Activated naive CD4-positive, alpha-beta T cell (primary cell): ENCODE data around the gene ARHGEF4.

ENCODE experiments used
- DNase-seq, 4 experiments: peaks; one replicate each; lab custom pipeline; 2025; lab: John Stamatoyannopoulos, UW

ARHGEF4 gene

DNA sequence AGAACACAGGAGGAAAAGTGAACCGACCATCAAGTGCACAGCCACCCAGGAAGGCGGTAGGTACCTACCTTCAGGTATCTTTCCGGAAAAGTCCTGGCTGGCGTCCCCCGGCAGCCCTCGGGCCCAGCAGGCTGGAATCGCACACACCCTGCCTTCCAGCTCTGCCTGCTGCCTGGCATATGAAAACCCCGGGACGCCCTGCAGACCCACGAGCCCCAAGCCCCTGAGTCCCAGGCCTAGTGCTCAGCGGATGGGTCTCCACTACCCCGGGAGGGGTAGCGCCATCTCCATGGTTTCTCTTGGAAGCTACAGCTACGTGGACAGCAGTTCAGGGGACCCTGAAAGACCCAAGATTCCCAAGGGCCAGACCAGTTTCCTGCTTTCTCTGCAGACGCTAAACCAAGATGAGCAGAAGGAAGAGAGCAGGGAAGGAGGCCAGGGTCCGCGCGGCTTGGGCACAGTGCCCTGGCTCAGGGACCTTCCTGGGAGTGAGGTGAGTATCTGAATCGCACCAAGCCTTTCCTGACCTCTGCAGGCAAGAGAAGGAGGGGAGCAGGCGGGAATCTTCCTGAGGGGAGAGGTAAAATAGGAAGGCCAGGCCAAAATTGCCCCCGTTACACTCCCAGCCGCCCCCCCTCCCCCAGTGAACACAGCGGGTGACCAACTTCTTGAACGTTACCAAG is 80.4 kb downstream of the ARHGEF4 start:
- no peak for DNase-seq

DNA sequence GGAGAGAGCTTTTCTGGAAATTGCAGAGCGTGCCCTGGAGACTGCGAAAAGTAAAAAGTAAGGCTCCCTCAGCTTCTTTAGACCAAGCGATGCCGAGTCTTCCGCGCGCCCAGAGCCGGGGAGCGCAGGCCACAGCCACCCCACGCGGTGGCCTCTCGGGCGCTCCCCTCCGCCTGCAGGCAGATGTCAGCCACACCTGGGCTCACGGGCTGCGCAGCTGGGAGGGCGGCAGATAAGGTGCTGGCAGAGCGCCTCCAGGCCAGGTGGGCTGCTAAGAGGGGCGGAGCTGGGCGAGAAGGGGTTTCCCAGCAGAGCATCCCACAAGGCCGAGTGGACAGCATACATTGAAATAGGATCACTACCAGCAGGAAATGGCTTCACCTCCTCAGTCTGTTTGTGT is 81.7 kb downstream of the ARHGEF4 start:
- DNase-seq: no peak

DNA sequence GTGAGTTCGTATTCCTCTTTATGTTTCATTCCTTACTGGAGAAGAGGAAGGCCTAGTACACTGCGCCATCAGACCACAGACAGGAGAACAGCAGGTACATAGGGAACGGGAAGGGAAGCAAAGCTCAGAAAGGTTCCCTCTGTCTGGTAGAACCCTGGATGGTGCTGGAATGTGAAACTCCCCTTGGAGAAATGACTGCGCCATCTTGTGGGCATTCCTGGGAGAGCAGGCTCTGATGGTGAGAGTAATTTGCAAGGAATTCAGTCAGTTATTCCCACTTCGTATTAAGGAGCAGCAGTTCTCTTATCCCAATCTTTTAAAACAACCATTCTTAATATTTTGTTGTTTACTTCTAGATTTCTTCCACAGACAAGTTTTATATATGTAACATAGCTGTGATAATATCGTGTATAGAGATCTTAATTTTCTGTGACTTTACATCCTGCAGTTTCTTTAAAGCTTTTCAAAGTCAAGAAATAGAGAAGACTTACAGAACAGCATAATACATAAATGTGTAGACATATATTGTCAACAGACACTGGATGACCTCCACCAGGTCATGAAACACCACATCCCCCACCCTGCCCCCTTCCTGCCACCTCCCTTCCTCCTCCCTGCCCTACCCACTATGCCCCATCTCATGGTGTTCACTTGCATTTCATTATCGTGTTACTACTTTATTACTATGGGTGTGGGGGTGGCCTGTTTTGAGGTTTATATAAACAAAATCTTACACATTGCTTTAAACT is 83.9 kb downstream of the ARHGEF4 start:
- DNase-seq: peak in 3 of 4 experiments; percentile 20 to 41 (median 27)

DNA sequence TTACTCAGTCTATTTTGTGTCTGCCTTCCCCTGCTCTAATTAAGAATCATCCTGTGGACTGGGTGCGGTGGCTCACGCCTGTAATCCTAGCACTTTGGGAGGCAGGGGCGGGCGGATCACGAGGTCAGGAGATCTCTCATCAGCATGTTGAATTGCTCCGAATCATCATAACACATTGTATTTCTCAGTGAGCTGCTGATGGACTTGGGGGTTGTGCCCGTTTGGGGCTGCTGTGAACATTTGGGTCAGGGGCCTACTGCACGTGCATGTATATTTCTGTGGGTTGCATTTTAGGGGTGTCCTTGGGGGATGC is 84.4 kb downstream of the ARHGEF4 start:
- no peak for DNase-seq

DNA sequence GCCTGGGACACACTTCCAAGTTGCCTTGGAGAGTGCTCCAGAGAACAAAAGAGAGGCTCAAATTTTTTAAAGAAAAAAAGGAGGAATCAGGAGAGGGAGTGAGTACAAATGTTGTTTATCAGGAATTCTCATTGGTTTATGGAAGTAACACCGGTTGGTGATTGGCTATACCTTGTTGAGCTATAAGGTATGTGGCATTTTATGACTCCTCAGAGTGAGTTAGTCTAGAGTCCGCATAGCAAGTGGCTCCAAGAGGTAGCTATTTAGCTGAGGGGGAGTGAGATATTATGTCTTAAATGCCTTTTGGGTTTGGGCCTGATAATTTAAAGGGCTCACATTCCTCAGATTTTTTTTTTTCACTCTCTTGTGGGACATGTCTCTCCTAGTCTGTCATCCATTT is 85.7 kb downstream of the ARHGEF4 start:
- no peak for DNase-seq

DNA sequence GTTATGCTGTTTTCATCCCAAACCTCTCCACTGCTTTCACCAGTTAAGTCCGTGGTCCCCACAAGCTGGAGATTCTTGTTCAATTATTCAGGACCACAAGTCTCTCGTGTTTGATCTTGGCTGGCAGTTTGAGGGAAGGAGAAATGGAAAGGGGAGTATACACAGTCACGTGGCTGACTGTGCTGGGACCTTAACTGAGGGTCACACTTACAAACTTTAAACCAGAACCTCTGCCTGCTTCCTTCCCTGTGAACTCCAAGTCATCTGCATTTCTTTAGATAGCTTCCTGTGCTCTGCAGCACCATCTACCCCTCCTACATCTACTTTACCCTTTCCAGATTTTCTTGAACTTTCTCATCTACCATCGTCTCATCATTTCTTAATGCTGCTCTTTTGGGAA is 91.7 kb downstream of the ARHGEF4 start:
- DNase-seq: no peak

DNA sequence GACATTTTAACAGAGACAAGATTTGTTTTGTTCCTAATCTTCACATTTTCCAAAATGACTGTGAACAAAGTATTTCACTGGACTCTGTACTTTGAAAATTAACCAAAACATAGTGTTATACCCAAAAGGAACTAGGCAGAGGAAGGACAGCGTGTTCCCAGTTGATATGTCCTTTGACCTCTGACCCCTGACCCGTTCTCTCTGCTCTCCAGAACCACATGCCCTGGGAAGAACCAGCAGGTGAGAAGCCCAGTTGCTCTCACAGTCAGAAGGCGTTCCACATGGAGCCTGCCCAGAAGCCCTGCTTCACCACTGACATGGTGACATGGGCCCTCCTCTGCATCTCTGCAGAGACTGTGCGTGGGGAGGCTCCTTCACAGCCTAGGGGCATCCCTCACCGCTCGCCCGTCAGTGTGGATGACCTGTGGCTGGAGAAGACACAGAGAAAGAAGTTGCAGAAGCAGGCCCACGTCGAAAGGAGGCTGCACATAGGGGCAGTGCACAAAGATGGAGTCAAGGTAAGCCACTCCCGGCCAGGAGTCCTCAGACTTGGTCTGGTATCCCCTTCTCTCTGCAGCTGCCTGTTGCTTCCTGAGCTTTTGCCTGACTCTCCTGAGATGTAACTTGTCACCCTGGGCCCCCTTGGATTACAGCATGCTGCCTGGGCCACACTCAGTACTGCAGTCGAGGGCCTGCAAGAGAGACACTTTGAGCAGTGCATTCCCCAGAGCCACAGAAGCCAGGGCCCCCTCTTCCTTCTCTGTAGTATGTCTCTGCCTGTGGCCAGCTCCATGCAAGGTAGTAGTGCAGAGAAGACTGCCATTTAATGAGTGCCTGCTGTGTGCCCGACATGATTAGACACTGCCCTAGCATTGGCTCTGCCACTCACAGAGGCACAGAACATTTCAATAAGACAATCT is 94.3 kb downstream of the ARHGEF4 start:
- DNase-seq: no peak

DNA sequence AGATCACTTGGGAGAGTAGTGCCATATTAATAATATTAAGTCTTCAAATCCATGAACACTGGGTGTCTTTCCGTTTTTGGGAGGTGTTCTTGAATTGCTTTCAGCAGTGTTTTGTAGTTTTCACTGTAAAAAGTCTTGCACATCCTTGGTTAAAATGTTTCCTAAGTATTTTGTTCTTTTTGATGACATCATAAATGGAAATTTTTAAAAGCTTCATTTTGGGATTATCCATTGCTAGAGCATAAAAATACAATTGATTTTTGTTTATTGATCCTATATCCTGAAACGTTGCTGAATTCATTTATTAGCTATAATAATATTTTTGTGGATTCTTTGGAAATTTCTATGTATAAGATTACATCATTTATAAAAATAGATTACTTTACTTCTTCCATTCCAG is 96.8 kb downstream of the ARHGEF4 start:
- DNase-seq: no peak

DNA sequence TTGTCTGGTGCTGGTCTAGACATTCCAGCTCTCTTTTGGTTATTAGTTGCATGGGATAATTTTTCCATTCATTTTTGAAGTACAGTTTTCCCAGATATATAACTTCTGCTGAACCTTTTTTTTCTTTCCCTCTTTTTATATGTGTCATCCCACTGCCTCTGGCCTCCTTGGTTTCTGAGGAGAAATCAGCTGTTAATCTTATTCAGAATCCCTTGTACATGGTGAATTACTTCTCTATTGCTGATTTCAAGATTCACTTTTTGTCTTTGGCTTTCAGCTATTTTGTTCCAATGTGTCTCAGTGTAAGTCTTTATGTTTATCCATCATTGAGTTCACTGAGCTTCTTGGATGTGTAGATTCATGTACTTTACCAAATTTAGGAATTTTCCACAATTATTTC is 99.7 kb downstream of the ARHGEF4 start:
- no peak for DNase-seq

DNA sequence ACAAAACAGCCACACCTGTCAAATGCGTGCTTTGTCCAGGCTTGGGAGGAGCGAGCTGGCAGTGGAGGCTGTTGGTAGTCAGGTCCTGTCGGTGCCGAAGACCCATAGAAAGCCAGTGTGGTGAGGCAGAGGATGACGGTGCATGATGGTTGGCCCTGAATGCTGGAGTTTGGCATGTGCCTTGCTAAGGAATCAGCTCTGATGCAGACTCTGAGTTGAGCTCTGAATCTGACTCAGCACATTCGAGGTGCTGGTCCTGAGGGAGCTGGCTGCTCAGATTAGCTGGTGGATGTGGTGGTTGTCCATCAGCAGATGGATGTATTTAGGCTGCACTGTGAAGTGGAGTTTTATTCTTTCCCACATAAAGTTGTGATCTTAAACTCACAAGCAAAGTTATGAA is 111.3 kb downstream of the ARHGEF4 start:
- DNase-seq: no peak

DNA sequence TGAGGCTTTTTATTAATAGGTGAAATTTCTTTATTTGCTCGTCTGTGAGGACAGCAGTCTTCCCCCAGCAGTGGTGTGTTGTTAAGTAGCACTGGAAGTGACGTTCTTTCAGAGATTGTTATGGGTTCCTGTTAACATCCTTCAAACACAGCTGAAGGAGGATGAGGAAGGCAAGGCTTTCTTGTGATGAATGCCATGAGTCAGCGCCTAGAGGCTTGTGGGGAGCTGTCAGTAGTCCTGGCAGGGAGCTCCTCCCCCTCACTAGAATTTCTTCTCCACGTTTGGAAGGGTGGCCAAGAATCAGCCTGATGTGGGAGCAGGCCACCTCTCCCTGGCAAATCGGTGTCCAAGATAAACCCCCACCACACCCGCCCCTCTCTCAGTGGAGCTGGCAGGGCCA is 113.2 kb downstream of the ARHGEF4 start:
- no peak for DNase-seq

DNA sequence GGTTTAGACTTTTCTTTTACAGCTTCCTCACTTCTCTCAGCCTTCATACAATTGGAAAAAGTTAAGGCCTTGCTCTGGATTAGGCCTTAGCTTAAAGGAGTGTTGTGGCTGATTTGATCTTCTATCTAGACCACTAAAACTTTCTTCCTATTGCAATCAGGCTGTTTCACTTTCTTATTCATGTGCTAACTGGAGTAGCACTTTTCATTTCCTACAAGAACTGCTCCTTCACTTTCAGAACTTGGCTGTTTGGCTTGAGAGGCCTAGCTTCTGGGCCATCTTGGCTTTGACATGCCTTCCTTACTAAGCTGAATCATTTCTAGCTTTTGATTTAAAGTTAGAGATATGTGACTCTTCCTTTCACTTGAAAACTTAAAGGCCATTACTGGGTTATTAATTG is 114.3 kb downstream of the ARHGEF4 start:
- DNase-seq: no peak

DNA sequence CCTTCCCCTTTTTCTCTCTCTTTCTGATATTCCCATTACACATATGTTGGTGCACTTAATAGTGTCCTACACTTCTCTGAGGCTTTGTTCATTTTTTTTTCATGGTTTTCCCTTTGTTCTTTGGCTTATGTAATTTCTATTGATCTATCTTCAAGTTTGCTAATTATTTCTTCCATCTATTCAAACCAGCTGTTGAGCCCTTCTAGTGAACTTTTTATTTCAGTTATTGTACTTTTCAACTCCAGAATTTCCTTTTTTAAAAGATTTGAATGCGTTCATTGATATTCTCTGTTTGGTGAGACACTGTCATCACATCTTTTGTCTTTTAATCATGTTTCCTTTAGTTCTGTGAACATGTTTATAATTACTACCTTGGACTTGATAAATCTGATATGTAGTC is 118.2 kb downstream of the ARHGEF4 start:
- DNase-seq: no peak

DNA sequence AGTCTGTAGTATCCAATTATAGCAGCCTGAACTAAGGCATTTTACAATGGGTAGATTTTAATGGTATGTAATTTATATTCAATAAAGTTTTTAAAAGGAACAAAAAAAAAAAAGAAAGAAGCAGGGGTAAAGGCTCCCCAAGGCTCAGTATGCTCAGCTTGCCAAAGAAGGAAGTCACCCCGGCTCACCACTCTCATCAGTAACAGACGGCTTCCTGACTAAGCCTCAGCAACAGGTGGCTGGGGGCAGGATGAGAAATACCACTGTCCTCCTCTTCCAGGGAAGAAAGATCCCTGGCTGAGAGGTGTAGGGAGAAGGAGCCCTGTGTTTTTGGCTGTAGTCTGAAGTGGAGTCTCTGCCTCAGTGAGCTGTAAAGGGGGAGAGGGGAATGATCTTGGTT is 121.2 kb downstream of the ARHGEF4 start:
- no peak for DNase-seq

DNA sequence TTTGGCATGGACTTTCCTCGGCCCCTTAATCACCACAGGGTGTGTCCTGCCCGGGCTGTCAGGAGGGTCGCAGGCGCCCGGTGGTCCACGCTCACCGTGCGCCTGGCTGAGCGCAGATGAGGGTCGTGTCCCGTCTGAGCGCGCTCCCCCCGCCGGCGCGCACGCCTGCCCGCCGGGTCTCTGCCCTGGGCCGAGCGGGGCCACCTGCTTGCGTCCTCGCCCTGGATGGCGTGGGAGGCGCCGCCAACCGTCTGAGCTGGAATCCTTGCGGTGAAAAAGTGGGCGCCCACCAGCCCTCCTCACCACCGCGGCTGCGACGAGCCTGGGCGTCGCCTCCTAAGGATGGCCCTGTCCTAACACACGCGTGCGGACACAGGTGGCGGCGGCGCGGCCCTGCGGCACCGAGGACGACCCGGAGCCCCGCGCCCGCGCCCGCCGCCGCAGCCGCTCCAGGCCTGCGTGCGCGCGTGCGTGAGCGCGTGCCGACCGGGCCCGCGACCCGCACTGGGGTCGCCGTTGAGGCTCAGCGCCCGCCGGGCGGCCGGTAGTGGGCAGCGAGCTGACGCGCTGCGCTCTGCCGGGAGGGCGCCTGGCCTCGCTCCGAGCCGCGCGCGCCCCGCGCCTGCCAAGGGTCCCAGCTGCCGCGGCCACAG is 126.6 kb downstream of the ARHGEF4 start:
- no peak for DNase-seq

DNA sequence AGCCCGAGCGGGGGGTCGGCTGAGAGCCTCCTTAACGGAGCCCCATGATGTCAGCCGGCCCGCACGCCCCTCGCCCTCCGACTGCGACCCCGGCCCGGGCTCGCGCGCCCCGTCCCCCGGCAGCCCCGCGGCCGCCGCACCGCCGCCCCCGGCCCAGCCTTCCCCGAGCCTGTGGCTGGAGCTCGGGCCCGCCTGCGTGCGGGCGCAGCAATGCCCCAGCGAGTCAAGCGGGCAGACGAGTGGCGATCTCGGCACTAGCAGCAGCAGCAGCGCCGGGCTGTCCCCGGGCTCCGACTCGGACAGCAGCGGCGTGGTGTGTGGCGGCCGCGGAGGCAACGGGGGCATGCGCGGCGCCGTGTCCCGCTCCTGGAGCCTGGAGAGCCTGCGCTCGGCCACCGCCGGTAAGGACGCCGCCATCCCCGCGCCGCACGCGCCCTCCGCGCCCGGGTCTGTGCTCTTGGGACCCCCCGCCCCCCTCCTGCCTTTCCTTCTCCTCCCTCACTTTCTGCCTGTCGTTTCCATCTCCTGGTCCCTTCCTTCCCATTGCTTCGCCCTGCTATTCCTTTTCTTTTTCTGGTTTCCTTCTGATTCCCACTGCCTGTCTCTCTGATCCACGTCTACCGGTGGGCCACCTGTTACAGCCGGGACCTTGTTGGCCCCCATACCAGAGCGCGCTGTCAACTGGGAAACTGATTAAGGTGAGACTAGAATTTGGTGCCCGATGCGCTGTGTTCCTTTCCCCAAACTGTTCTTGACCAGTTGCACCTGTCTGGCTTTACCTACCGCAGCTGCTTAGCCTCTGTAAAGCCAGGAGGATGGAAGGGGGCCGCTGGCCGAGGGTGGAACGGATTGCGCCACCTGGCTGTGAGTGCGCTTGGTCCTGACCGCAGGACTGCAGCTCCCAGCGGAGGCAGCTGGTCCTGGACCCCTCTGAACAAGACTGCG is 127.4 kb downstream of the ARHGEF4 start:
- no peak for DNase-seq

DNA sequence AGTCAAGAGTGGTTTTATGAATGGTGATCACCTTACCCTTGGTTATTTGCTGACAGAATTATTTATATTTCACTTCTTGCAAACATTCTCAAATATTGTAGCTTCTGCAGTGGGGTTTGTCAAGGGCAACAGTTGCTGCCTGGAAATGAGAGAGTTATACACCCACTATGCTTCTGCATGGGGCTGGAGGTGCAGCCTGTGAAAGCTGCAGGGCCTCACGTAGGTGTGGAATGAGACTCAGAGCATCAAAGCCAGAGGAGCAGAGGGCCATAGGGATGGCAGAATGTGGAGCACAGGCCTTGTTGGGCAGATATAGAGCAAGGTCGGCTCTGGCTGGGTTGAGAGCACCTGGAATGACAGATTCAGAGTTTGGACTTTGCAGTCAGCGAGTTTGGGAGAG is 128.2 kb downstream of the ARHGEF4 start:
- no peak for DNase-seq

DNA sequence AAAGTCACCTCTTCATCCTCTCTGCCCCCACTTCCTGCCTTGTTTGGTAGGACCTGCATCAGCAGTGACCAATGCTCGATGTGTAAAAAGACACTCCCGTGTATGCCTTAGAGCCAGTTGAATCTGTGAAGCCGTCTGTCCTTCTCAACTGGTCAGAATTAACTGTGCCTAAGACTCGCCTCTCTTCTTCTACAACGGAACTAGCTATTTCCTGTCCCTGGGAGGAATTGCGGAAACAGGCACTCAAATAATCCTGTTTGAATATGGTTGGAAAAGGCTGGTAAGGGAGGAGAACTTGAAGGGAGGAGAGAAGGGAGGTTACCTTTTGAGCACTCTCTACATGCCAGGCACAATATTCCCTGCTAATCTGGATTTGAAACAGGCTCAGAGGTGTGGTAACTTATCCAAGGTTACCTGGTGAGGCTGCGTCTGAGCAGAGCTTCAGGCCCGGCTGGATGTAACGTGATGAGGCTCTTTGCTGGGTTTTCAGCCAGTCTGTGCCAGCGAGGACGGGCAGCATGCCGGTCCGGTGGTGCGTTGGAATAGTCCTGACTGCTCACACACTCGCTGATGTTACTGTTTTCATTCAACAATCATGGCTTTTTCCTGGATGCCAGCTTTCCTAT is 129.5 kb downstream of the ARHGEF4 start:
- DNase-seq: no peak

DNA sequence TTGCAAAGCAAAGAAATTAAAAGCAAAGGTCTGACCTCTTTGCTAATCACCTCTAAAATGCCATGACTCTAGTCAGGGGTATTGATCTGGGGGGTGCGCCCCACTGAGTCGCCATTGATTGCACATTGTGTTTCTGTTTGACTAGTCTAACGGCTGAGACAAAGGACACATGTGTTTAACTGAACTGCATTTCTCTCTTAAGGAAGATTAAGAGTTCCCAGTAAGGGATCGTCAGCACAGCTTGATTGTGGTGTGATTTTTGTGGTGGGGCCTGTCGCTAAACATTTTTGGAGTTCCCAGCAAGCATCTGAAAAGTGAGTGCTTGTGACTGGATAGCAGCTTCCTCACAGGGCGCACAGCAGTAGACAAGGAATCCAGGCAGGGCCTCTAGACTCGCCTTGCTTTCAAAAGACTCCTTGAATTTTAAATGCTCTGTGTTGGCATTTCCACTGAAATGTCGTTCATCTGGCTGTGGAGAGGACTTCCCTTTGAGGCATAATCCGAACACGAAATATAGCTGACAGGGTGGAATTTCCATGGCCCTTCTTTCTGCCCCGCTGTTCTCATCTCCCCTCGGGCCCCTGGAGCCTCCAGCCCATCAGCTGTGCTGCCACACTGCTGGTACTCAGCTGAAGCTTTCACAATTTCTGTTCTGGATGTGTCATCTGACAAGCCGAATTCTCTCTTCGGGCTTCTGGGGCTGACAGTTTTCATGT is 130.2 kb downstream of the ARHGEF4 start:
- DNase-seq: no peak

DNA sequence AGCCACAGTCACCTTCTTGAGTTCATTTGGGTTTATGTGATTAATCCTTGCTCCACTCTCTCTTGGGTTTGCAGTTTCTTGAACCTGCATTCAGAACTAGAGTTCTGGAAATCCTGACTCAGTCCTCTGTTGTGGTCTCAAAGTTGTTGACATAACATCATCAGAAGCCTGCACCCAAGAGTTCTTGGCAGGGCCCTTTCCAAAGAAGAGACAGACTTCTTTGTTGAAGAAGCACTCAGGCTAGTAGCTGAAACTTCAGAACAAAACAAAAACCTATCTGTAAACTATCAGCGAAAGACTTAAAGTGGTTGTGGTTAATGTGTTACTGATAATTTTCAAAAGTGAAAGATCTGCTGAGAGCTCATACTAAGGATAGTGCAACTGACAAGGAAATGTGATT is 135.7 kb downstream of the ARHGEF4 start:
- no peak for DNase-seq
